GM08714 (cell line): ENCODE data around the gene CARMIL3.

Experiments
- H3K4me3 ChIP-seq: fragments of 200-500 bp; sonication (Bioruptor generic); 2 replicates; pipeline ENCODE4 v1.5.1; 2014; ENCODE audit warnings: mild to moderate bottlenecking, low read length, inconsistent platforms
- ZNF274 ChIP-seq: IDR thresholded peaks from 2 replicates; pipeline ENCODE4 v1.6.1; 2012; ENCODE audit warnings: mild to moderate bottlenecking, low read depth, low read length

CARMIL3 gene

DNA sequence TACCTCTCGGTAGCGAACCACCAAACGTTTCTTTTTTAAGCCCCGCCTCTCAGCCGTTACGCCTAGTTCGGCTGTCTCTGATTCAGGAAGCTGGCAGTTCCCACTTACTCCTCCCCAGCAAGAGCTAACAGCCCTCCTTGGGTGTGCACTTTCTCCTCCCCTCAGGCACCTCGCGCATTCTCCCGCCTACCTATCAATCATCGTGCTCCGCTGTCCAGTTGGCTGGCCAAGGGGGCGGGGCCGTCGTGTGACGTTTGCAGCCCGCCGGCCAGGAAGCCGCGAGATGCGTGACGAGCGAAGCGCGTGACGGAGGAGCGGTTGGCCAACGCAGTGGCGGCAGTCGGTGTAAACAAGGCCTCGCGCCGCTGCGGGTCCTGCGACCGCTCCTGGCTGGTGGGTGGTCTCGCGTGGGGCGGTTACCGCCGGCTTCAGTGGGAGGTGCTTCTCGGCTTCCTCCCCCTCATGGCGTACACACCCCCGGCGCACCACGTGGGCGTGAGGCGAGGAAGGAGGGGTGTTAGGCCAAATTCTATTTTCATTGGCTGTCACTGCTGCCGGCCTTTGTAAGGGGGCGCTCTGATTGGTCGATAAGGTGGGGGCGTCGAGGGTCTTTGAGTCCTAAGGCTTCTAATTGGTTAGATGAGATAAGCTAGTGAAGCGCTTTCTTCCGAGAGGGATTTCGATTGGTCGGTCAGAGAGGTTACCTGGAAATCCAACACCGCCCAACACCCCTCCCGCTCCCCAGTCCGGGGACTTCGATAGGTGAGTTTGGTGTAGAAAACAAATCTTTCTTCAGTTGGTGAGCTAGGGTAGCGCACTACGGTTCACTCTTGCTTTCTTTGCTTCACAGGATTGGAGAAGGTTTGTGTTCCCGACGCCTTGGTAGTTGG is 63.0 kb downstream of the CARMIL3 start, which contains the start of the genes DCAF11 and NRL:
Gene DCAF11 (plus strand): TSS at position 246 of the 890 bp plus-strand sequence. CDS start 818 bp downstream, outside the sequence.
Gene NRL (minus strand): TSS at position 418 of the 890 bp plus-strand sequence. CDS start 32,101 bp downstream, outside the sequence.
- H3K4me3 ChIP-seq, result peak within 1 kb of the TSS; percentile 83
- no peak for TF ChIP-seq ZNF274

DNA sequence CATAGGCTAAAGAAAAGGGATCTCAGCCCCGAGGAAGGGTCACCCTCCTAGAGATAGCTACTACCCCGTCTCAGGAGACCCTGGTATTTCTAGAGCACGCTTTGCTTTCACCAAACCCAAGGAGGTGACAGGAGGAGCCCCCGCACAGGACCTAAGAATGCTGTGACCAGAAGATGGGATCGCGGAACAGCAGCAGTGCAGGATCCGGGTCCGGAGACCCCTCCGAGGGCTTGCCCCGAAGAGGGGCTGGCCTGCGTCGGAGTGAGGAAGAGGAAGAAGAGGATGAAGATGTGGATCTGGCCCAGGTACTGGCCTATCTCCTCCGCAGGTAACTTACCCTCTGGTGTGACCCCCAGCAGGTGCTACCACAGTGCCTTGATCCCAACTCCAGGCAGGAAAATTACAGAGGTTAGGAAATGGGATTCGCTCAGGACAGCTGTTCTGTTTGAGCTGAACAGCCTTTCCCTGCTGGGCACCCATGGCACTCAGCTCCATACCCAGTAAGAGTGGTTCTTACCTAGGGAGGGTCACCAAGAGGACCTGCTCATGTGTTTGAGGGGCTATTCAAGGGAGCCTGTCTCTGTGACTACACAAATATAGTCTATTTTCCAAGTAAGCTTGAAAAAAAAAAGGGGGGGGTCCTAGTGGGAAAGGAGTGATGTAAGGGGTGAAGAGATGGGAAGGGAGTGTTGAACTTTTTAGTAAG is 63.8 kb downstream of the CARMIL3 start:
- peak overlapping the region; percentile 83 for H3K4me3 ChIP-seq
- TF ChIP-seq ZNF274, result no peak

DNA sequence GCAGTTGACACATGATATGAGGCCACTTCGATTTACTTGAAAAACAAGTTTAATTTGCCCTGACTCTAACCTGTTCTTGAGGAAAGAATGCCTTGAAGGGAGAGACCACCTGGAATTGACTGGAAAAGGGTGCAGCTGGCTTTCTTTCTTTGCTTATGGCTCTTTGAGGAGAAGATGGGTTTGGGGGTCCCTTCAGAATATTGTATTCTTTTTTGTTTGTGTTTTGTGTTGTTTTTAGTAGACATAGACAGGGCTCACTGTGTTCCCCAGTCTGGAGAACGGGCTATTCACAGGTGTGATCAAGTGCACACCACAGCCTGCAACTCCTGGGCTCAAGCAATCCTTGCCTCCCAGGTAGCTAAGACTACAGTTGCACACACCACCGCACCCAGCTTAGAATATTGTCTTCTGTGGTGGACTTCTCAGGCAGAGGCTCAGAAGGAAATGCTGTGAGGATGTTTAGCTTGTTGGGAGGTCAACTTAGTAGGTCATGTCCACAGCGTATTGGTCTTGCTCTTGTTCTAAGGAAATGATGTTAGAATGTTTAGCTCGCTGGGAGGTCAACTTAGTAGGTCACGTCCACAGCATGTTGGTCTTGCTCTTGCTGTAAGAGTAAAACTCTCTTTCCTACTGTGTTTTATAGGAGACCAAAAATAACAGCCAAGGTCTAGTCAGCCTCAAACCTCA is 64.5 kb downstream of the CARMIL3 start:
- no peak for TF ChIP-seq ZNF274
- peak overlapping the region; percentile 83 for H3K4me3 ChIP-seq

DNA sequence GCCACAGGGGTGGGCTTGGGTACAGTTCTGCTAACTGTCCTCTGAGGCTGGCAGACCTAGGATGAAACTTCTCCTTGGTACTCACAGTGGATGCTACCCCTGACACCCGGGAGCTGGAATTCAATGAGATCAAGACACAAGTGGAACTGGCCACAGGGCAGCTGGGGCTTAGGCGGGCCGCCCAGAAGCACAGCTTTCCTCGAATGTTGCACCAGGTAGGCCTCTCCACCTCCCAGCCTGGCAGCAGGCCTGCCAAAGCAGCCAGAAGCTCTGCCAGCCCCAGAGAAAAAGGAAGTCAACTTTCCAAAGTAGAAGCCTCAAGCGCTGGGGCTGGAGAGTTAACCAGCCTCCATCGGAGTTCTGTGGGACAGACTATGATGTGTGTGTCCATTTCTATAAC is 65.4 kb downstream of the CARMIL3 start:
- TF ChIP-seq ZNF274, result no peak
- no peak overlapping the region for H3K4me3 ChIP-seq
